BE2C (cell line): ENCODE measurements around the gene SLC6A7. TPM values are rescaled to one million over a fixed set of nuclear protein-coding genes. Genes with fewer than 3 reads are reported as not detected.

Source experiments
- DNase-seq: peaks from one replicate; pipeline ENCODE4 v3.0.0-alpha.2; 2020
- H3K27me3 ChIP-seq: fragments of 250-450 bp; sonication (Bioruptor Pico); 2 replicates; pipeline ENCODE4 v1.5.1; 2020; ENCODE audit warnings: mild to moderate bottlenecking
- H3K36me3 ChIP-seq: fragments of 250-450 bp; sonication (Bioruptor Pico); 2 replicates; pipeline ENCODE4 v1.5.1; 2020; ENCODE audit warnings: mild to moderate bottlenecking
- H3K4me1 ChIP-seq: fragments of 250-450 bp; sonication (Bioruptor Pico); 2 replicates; pipeline ENCODE4 v1.5.1; 2020
- H3K4me3 ChIP-seq: 2 replicates; pipeline ENCODE4 v1.5.1; 2011; ENCODE audit warnings: low read depth, low read length
- H3K9me3 ChIP-seq: fragments of 250-450 bp; sonication (Bioruptor Pico); 2 replicates; pipeline ENCODE4 v1.5.1; 2020
- polyA plus RNA-seq: library from polyadenylated mRNA; unstranded; fragments of >200 nt; gene quantifications from one replicate; pipeline ENCODE4 v1.2.1, GENCODE V29; 2012; ENCODE audit warnings: low read depth, missing spikeins; ENCODE audit not compliant: insufficient read length, insufficient read depth
- TF ChIP-seq, protein P1 (sequence below): IDR thresholded peaks from 2 replicates; pipeline ENCODE4 v1.5.1; 2012; ENCODE audit warnings: mild to moderate bottlenecking, low read depth, low read length

Gene SLC6A7
- not detected for polyA plus RNA-seq

GRCh38 chr5:150189728-150190502, at the start of gene SLC6A7:
TSS of gene SLC6A7 (plus strand) at chr5:150190062. CDS start at chr5:150190328, 266 bp downstream.
- Histone ChIP-seq H3K9me3 (no peaks in the 10 kb centered on the region), H3K36me3 (no peaks in the 10 kb centered on the region), H3K4me1 (no peaks in the 10 kb centered on the region), H3K27me3 (peaks cover 18% of the 10 kb centered on the region), H3K4me3 (no peak within 1 kb of the TSS)
- peak; percentile 39 for DNase-seq
- TF ChIP-seq, protein P1, sequence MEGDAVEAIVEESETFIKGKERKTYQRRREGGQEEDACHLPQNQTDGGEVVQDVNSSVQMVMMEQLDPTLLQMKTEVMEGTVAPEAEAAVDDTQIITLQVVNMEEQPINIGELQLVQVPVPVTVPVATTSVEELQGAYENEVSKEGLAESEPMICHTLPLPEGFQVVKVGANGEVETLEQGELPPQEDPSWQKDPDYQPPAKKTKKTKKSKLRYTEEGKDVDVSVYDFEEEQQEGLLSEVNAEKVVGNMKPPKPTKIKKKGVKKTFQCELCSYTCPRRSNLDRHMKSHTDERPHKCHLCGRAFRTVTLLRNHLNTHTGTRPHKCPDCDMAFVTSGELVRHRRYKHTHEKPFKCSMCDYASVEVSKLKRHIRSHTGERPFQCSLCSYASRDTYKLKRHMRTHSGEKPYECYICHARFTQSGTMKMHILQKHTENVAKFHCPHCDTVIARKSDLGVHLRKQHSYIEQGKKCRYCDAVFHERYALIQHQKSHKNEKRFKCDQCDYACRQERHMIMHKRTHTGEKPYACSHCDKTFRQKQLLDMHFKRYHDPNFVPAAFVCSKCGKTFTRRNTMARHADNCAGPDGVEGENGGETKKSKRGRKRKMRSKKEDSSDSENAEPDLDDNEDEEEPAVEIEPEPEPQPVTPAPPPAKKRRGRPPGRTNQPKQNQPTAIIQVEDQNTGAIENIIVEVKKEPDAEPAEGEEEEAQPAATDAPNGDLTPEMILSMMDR: no peak

GRCh38 chr5:150140830-150141229, 49.0 kb upstream of the SLC6A7 start:
- no peak for DNase-seq
- Histone ChIP-seq H3K27me3 (no peaks in the 10 kb centered on the region), H3K36me3 (peaks cover 3% of the 10 kb centered on the region; the same call in 1 of the 2 replicates), H3K4me3 (no peak overlapping the region), H3K9me3 (no peaks in the 10 kb centered on the region), H3K4me1 (peaks cover 67% of the 10 kb centered on the region)
- TF ChIP-seq, protein P1: no peak

DNA sequence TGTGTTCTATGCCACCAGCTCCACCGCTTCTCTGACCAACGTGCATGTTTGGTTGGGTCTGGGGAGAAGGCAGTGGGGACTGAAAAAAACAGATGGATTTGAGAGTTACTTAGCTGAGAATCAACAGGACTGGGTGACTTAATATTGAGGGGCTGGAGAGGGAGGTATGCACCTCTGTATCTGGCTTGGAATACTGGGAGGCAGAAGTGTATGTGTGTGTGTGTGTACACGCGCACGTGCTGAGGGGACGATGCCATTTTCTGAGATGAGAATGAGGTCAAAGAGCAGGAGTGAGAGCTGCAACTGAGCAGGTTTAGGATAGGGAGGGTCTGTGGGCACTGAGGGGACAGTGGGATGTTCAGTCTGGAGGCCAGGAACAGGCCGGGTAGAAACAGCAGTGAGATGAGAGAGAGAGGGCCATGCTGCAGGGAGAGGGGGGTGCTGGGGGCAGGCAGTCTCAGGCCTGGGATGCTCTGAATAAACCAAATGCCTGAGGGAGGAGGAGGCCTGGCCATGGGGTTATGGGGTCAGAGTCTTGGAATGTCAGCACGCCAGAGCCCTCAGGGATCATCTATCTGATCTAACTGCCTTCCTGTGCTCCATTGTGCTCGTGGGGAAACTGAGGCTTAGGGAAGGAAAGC, 48.2 kb upstream of the SLC6A7 start:
- Histone ChIP-seq H3K9me3 (no peaks in the 10 kb centered on the region), H3K27me3 (no peaks in the 10 kb centered on the region), H3K4me3 (no peak overlapping the region), H3K4me1 (peaks cover 67% of the 10 kb centered on the region), H3K36me3 (peaks cover 3% of the 10 kb centered on the region; the same call in 1 of the 2 replicates)
- no peak for DNase-seq
- TF ChIP-seq, protein P1: no peak

GRCh38 chr5:150142185-150142958, 47.5 kb upstream of the SLC6A7 start:
- Histone ChIP-seq H3K4me3 (no peak overlapping the region), H3K36me3 (no peaks in the 10 kb centered on the region; the same call in 1 of the 2 replicates), H3K4me1 (peaks cover 67% of the 10 kb centered on the region), H3K9me3 (no peaks in the 10 kb centered on the region), H3K27me3 (no peaks in the 10 kb centered on the region)
- TF ChIP-seq, protein P1: no peak
- DNase-seq: no peak

GRCh38 chr5:150142959-150143349, 46.9 kb upstream of the SLC6A7 start:
- TF ChIP-seq, protein P1: no peak
- no peak for DNase-seq
- H3K27me3 ChIP-seq: no peaks in the 10 kb centered on the region
- no peak overlapping the region for H3K4me3 ChIP-seq
- H3K9me3 ChIP-seq: no peaks in the 10 kb centered on the region
- no peaks in the 10 kb centered on the region; the same call in 1 of the 2 replicates for H3K36me3 ChIP-seq
- peaks cover 61% of the 10 kb centered on the region for H3K4me1 ChIP-seq
